Measurements from ENCODE around the gene MAN1A2.

DNA sequence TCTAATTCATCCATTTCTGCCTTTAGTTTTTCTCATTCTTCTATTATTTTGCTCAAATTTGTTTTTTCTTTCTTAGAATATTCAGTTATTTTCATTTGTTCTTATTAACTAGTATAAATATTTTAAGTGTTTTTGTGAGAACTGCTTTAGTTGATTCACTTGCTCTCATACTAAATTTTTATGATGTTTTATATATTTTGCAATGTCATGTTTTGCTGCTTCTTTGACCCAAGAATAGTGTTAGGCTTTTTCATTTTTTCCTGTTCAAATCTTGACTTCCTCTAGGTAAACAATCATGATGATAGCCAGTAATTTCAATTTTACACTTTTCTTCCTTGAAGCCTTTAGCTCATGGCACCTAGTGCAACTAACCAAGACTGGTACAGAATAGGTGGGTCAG lies 45.2 kb downstream of the MAN1A2 start:
- TF ChIP-seq GTF2F1 (IDR thresholded peaks at IDR 0.05; ENCODE audit: low read depth, low read length) (no peak), ZNF232 (CRISPR knock-in tag; IDR thresholded peaks at IDR 0.05) (no peak), KLF1 (tag; IDR thresholded peaks at IDR 0.05) (no peak), MYC (IDR thresholded peaks at IDR 0.05; ENCODE audit: low read depth, low read length) (no peak), MYC (CRISPR knock-in tag; IDR thresholded peaks at IDR 0.05; ENCODE audit: borderline replicate concordance, low read depth) (no peak), RBM22 (IDR thresholded peaks at IDR 0.05; ENCODE audit: low read depth, low read length, poor library complexity, severe bottlenecking) (no peak), CHCHD3 (CRISPR knock-in tag; IDR thresholded peaks at IDR 0.05) (no peak), EP300 (IDR thresholded peaks at IDR 0.05; ENCODE audit: low read length) (no peak), CHD4 (IDR thresholded peaks at IDR 0.05; ENCODE audit: insufficient read depth, insufficient replicate concordance, low read depth, low read length, poor library complexity, severe bottlenecking) (no peak), CTCF (IDR thresholded peaks at IDR 0.05 in 2 of 3, conservative IDR thresholded peaks at IDR 0.05 in 1 of 3; ENCODE audit: insufficient read depth in 2 of 3, low read depth in 1 of 3, low read length in 3 of 3) (no peak), TEAD4 (IDR thresholded peaks at IDR 0.05; ENCODE audit: low read length) (no peak), TEAD4 (CRISPR knock-in tag; IDR thresholded peaks at IDR 0.05; ENCODE audit: borderline replicate concordance) (no peak), FOXA1 (IDR thresholded peaks at IDR 0.05; ENCODE audit: borderline replicate concordance) (no peak), ZNF165 (CRISPR knock-in tag; IDR thresholded peaks at IDR 0.05; ENCODE audit: borderline replicate concordance) (no peak)

All from K562 (cell line).